GM06990 (cell line): ENCODE data around the gene DENND1A.
A peak's percentile ranks its signal among the peaks of the same experiment; 100 is the strongest.

ENCODE experiments used
- DNase-seq: peaks from one replicate; pipeline ENCODE4 v3.0.0-alpha.2; 2011; ENCODE audit not compliant: insufficient read length; ENCODE audit errors: extremely low read depth
- H3K27me3 ChIP-seq: replicated peaks from 2 replicates; pipeline ENCODE4 v1.6.0; 2011; ENCODE audit warnings: low read length; ENCODE audit not compliant: control insufficient read depth, insufficient read depth
- H3K36me3 ChIP-seq: 2 replicates; pipeline ENCODE4 v1.5.1; 2011; ENCODE audit warnings: low read length; ENCODE audit not compliant: control insufficient read depth, insufficient read depth
- H3K4me3 ChIP-seq: replicated peaks from 2 replicates; pipeline ENCODE4 v1.5.1; 2011; ENCODE audit warnings: low read depth, mild to moderate bottlenecking, control low read depth, low read length
- TF ChIP-seq, protein P1 (sequence below): IDR thresholded peaks from 2 replicates; pipeline ENCODE4 v1.5.1; 2011; ENCODE audit warnings: low read length, control low read depth, mild to moderate bottlenecking, inconsistent platforms; ENCODE audit not compliant: insufficient read depth, poor library complexity, severe bottlenecking

DENND1A gene

GRCh38 chr9:123614306-123615263, 315.3 kb downstream of the DENND1A start:
- TF ChIP-seq, protein P1, sequence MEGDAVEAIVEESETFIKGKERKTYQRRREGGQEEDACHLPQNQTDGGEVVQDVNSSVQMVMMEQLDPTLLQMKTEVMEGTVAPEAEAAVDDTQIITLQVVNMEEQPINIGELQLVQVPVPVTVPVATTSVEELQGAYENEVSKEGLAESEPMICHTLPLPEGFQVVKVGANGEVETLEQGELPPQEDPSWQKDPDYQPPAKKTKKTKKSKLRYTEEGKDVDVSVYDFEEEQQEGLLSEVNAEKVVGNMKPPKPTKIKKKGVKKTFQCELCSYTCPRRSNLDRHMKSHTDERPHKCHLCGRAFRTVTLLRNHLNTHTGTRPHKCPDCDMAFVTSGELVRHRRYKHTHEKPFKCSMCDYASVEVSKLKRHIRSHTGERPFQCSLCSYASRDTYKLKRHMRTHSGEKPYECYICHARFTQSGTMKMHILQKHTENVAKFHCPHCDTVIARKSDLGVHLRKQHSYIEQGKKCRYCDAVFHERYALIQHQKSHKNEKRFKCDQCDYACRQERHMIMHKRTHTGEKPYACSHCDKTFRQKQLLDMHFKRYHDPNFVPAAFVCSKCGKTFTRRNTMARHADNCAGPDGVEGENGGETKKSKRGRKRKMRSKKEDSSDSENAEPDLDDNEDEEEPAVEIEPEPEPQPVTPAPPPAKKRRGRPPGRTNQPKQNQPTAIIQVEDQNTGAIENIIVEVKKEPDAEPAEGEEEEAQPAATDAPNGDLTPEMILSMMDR: no peak
- DNase-seq: no peak
- no peaks in the 10 kb centered on the region for H3K27me3 ChIP-seq
- peaks cover 1% of the 10 kb centered on the region; the same call in 1 of the 2 replicates for H3K36me3 ChIP-seq
- no peak overlapping the region for H3K4me3 ChIP-seq

GRCh38 chr9:123611226-123611625, 318.7 kb downstream of the DENND1A start:
- Histone ChIP-seq H3K27me3 (no peaks in the 10 kb centered on the region), H3K4me3 (no peak overlapping the region), H3K36me3 (no peaks in the 10 kb centered on the region)
- TF ChIP-seq, protein P1: no peak
- DNase-seq: no peak

- no peak for DNase-seq
- no peaks in the 10 kb centered on the region for H3K36me3 ChIP-seq
- no peaks in the 10 kb centered on the region for H3K27me3 ChIP-seq
- H3K4me3 ChIP-seq: no peak overlapping the region
- TF ChIP-seq, protein P1: no peak
Observed at GRCh38 chr9:123609844-123610243, 320.1 kb downstream of the DENND1A start.

- H3K36me3 ChIP-seq: no peaks in the 10 kb centered on the region; the same call in 1 of the 2 replicates
- peak; percentile 78 for DNase-seq
- TF ChIP-seq, protein P1: no peak
- H3K27me3 ChIP-seq: no peaks in the 10 kb centered on the region
- no peak overlapping the region for H3K4me3 ChIP-seq
Observed at GRCh38 chr9:123608104-123608503, 321.8 kb downstream of the DENND1A start.

DNA sequence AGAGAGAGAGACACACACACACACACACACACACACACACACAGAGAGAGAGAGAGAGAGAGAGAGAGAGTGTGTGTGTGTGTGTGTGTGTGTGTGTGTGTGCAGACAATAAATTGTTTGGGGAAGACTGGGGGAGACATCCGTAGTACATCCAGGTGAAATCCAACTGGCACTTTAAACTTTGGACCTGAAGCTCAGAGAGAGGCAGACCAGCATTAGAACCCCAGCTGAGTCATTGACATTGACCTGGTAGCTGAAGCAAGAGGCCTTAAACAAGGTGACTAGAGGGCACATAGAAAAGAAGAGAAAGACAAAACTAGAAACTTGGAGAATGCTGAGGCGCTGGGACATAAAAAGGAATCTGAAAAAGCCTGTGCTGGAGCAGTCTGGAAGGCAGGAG, 322.4 kb downstream of the DENND1A start:
- H3K27me3 ChIP-seq: no peaks in the 10 kb centered on the region
- TF ChIP-seq, protein P1: no peak
- no peak for DNase-seq
- no peak overlapping the region for H3K4me3 ChIP-seq
- H3K36me3 ChIP-seq: no peaks in the 10 kb centered on the region; the same call in 1 of the 2 replicates
